ENCODE data around the gene SPTLC2.

Gene SPTLC2

DNA sequence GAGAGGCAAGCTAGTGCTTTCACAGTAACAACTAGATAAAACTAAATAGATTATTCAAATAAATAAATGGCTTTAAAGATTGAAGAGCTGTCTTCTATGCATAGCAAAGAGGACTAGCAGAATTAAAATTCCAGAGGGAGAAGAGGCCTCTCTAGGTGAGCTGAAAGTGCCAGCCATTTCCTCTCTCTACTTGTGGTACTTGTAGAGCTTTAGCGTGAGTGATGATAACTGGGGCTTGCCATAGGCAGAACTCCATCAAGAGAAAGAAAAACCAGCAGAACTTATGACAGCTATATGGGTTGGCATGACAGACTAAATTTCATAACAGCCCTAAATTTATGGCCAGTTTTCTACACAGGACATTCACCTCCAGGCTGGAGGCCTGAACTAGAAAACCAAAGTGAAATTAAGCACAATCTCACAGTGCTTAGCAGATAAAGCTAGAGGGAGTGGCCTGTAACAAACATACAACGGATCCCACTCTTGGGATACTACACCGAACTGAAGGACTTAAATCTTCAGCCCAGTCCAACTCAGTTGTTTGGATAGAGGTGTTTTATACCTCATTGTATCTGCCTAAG lies 11.0 kb downstream of the SPTLC2 start:
- no peak for TF ChIP-seq CTCF (IDR thresholded peaks at IDR 0.05; ENCODE audit: low read depth, low read length)
- in situ Hi-C loops (cut with HindIII; ENCODE audit: low sequenced_read_pairs) = no loop called here
- no peak for DNase-seq (ENCODE audit: low read depth, low spot score)
- H3K4me3 ChIP-seq (ENCODE audit: low read depth, low read length) = no peak overlapping the region

DNA sequence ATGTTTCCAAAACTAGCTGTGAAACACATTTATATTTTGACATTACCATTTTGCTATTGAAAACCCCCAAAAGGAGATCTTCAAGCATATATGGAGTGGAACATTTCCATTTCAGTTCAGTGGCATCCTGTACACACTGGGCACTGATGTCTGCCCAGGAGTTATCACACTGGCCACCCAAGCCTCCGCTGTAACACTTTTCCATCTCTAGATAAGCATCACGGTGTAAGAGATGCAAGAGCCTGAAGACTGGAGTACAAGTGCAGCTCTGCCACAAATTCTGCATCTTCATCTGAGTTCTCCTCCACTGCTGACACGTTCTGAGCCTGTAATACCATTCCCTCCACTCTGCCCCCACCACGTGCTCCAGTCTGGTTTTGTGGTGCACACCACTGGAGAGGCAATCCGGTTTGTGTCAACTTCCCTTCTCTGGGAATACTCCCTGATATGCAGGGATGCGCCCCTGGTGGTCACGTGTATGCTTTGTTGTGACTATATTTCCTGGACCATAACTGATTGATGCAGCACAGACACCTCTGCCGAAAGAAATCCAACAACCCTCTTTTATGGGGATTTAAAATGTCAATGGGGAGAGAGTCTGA lies 12.7 kb downstream of the SPTLC2 start:
- no peak for DNase-seq (ENCODE audit: low read depth, low spot score)
- H3K4me3 ChIP-seq (ENCODE audit: low read depth, low read length) = no peak overlapping the region
- in situ Hi-C loops (cut with HindIII; ENCODE audit: low sequenced_read_pairs) = no loop called here
- TF ChIP-seq CTCF (IDR thresholded peaks at IDR 0.05; ENCODE audit: low read depth, low read length) = peak; percentile 38

DNA sequence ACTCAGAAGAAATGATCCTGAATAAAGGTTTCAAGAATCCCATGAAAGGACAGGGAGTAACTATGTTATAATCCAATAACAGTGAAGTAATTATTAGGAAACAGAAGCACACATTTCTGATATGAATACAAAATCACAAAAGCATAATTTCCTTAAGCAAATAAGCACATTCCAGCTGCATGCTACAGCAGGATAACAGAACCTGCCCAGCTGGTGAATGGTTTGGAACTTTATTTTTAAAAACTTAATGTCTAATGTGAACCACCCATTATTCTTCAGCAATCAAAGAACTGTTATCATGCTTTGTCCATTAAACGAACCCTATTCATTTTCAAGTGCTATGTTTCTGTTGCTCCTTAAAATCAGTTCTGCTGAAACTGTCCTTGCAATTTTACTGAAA lies 13.4 kb downstream of the SPTLC2 start:
- TF ChIP-seq CTCF (IDR thresholded peaks at IDR 0.05; ENCODE audit: low read depth, low read length) = no peak
- DNase-seq (ENCODE audit: low read depth, low spot score) = no peak
- in situ Hi-C loops (cut with HindIII; ENCODE audit: low sequenced_read_pairs) = no loop called here
- no peak overlapping the region for H3K4me3 ChIP-seq (ENCODE audit: low read depth, low read length)

DNA sequence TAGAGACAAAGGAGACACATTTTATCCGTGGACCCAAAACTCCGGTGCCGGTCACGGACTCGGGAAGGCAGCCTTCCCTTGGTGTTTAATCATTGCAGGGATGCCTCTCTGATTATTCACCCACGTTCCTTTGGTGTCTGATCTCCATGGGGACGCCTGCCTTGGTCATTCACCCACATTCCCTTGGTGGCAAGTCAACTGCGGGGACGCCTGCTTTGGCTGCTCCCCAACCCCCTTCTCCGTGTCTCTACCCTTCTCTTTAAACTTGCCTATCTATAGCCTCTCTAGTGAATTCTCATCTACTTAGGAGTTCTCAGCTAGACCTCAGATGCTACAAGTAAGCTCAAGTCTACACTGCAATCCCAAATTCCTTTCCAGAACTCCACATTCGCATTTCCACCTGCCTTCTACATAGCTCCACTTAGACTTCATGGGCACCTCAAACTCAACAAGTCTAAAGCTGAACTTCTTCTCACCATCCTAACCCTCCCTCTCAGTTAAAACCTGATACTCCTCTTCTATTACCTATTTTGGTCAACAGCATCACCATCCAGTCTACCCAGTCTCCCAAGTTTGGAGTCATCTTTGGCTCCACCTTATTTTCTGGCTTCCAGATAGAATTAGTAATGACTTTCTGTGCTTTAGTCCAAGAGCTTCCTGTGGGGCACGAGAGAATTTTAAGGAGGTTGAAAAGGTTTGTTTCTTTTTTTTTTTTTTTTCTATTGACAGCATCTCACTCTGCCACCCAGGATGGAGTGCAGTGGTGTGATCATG lies 14.4 kb downstream of the SPTLC2 start:
- no peak for TF ChIP-seq CTCF (IDR thresholded peaks at IDR 0.05; ENCODE audit: low read depth, low read length)

DNA sequence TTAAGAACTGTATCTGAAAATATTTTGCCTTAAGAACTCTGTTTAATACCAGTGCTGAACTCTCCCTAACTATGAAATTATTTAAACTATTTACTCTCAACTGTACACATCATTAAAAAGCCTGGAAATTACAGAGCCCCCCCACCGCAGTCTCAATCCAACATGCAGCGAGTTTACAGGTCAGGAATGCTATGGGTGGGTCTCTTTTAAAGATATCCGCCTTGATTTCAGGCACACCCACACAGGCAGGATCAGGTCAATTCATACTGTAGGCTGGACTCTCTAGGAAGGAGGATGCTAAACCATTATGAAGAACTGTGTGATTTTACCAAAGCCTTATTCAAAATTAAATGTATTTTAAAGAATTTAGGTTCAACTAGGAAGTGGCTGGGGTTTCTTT lies 16.5 kb downstream of the SPTLC2 start:
- in situ Hi-C loops (cut with HindIII; ENCODE audit: low sequenced_read_pairs) = no loop called here
- DNase-seq (ENCODE audit: low read depth, low spot score) = no peak

More for the DNA sequence above, 14.4 kb downstream of the SPTLC2 start:
- no peak overlapping the region for H3K4me3 ChIP-seq (ENCODE audit: low read depth, low read length)
- in situ Hi-C loops (cut with HindIII; ENCODE audit: low sequenced_read_pairs) = no loop called here
- no peak for DNase-seq (ENCODE audit: low read depth, low spot score)

More for the DNA sequence above, 16.5 kb downstream of the SPTLC2 start:
- no peak for TF ChIP-seq CTCF (IDR thresholded peaks at IDR 0.05; ENCODE audit: low read depth, low read length)
- H3K4me3 ChIP-seq (ENCODE audit: low read depth, low read length) = no peak overlapping the region

Measured in astrocyte of the spinal cord (primary cell).